ENCODE results near the gene VGLL1.
A peak's percentile ranks its signal among the peaks of the same experiment; 100 is the strongest.

Gene VGLL1

GRCh38 chrX:136555694-136556093 is 23.7 kb downstream of the VGLL1 start:
- no peak for DNase-seq (ENCODE audit: low spot score)

- peak; percentile 13 for DNase-seq (ENCODE audit: low spot score)
Observed at GRCh38 chrX:136572030-136572429, 40.0 kb downstream of the VGLL1 start.

- no peak for DNase-seq (ENCODE audit: low spot score)
Observed at GRCh38 chrX:136574548-136574947, 42.5 kb downstream of the VGLL1 start.

- DNase-seq (ENCODE audit: low spot score): peak; percentile 58
Observed at GRCh38 chrX:136577552-136577951, 45.5 kb downstream of the VGLL1 start.

- no peak for DNase-seq (ENCODE audit: low spot score)
Observed at GRCh38 chrX:136580316-136580715, 48.3 kb downstream of the VGLL1 start.

- DNase-seq (ENCODE audit: low spot score): no peak
Observed at GRCh38 chrX:136582624-136583023, 50.6 kb downstream of the VGLL1 start.

- no peak for DNase-seq (ENCODE audit: low spot score)
Observed at GRCh38 chrX:136584545-136584944, 52.5 kb downstream of the VGLL1 start.

GRCh38 chrX:136585262-136585661 is 53.2 kb downstream of the VGLL1 start:
- DNase-seq (ENCODE audit: low spot score): no peak

- no peak for DNase-seq (ENCODE audit: low spot score)
Observed at GRCh38 chrX:136585960-136586359, 53.9 kb downstream of the VGLL1 start.

GRCh38 chrX:136586386-136586785 is 54.4 kb downstream of the VGLL1 start:
- DNase-seq (ENCODE audit: low spot score): no peak

GRCh38 chrX:136587532-136587931 is 55.5 kb downstream of the VGLL1 start:
- no peak for DNase-seq (ENCODE audit: low spot score)

GRCh38 chrX:136588036-136588435 is 56.0 kb downstream of the VGLL1 start:
- DNase-seq (ENCODE audit: low spot score): no peak

- DNase-seq (ENCODE audit: low spot score): no peak
Observed at GRCh38 chrX:136589966-136590365, 58.0 kb downstream of the VGLL1 start.

GRCh38 chrX:136597356-136597755 is 65.3 kb downstream of the VGLL1 start:
- DNase-seq (ENCODE audit: low spot score): no peak

GRCh38 chrX:136597954-136598353 is 65.9 kb downstream of the VGLL1 start:
- DNase-seq (ENCODE audit: low spot score): no peak

- no peak for DNase-seq (ENCODE audit: low spot score)
Observed at GRCh38 chrX:136598631-136599030, 66.6 kb downstream of the VGLL1 start.

GRCh38 chrX:136600059-136600458 is 68.0 kb downstream of the VGLL1 start:
- no peak for DNase-seq (ENCODE audit: low spot score)

All from NAMALWA (cell line).